ENCODE data around the gene NSF.

NSF gene

DNA sequence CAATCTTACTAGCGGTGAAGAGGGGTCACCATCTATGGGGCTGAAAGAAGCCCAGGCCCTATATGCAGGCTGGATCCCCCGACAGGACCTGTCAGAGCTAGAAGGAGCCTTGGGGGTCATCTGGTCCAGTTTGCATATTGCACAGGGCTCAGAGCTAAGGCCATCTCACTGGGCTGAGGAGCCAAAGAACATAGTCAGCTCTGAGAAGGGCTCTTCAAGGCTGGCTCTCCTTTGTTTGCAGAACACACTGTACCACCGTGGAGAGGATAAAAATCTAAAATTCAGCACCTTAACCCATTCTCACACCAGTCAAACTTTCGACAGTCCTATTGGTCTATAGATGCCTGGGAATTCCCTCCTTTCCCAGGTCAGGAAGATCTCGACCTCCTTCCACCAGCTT is 203.8 kb downstream of the NSF start:
- Histone ChIP-seq H3K4me3 (replicated peaks; ENCODE audit: insufficient read depth, low read length) (no peak overlapping the region), H3K27ac (replicated peaks) (no peak overlapping the region), H3K27me3 (ENCODE audit: insufficient read depth, poor library complexity, severe bottlenecking) (peaks cover 13% of the 10 kb centered on the region)
- DNase-seq (ENCODE audit: low read depth in 1 of 2, low spot score in 1 of 2): no peak
- no peak for TF ChIP-seq POLR2AphosphoS5 (IDR thresholded peaks at IDR 0.05; ENCODE audit: low read depth)
- TF ChIP-seq, protein P1, sequence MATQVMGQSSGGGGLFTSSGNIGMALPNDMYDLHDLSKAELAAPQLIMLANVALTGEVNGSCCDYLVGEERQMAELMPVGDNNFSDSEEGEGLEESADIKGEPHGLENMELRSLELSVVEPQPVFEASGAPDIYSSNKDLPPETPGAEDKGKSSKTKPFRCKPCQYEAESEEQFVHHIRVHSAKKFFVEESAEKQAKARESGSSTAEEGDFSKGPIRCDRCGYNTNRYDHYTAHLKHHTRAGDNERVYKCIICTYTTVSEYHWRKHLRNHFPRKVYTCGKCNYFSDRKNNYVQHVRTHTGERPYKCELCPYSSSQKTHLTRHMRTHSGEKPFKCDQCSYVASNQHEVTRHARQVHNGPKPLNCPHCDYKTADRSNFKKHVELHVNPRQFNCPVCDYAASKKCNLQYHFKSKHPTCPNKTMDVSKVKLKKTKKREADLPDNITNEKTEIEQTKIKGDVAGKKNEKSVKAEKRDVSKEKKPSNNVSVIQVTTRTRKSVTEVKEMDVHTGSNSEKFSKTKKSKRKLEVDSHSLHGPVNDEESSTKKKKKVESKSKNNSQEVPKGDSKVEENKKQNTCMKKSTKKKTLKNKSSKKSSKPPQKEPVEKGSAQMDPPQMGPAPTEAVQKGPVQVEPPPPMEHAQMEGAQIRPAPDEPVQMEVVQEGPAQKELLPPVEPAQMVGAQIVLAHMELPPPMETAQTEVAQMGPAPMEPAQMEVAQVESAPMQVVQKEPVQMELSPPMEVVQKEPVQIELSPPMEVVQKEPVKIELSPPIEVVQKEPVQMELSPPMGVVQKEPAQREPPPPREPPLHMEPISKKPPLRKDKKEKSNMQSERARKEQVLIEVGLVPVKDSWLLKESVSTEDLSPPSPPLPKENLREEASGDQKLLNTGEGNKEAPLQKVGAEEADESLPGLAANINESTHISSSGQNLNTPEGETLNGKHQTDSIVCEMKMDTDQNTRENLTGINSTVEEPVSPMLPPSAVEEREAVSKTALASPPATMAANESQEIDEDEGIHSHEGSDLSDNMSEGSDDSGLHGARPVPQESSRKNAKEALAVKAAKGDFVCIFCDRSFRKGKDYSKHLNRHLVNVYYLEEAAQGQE (IDR thresholded peaks at IDR 0.05; ENCODE audit: insufficient replicate concordance, low read depth): no peak
- no peak for TF ChIP-seq SPI1 (IDR thresholded peaks at IDR 0.05; ENCODE audit: borderline replicate concordance, low read depth)
- no peak for TF ChIP-seq GABPA (IDR thresholded peaks at IDR 0.05; ENCODE audit: low read depth)

DNA sequence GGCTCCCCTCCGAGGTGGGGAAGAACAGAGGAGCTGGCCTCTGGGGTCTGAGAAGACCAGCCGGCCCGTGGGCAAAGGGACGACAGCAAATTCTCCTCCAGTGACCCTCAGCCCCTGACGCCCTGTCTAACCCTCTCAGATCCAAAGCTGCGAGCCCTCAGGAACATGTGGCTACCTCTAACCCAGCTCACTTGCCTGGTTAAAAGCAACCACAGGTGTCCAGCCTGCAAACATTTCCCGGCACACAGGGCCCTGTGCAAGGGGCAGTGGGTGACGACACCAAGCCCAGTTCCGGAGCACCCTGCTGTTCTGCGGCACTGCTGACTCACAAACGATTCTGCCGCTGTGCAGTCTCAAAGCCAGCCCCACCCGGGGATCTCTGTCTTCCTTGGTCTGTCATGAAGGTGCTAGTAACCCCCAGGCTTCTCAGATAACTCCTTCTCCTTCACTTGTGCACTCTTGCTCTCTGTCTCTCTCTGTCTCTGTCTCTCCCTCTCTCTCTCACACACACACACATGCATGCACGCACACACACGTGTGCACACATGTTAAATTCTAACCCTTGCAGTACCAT is 205.0 kb downstream of the NSF start:
- Histone ChIP-seq H3K4me3 (replicated peaks; ENCODE audit: insufficient read depth, low read length) (no peak overlapping the region), H3K27me3 (ENCODE audit: insufficient read depth, poor library complexity, severe bottlenecking) (peaks cover 13% of the 10 kb centered on the region), H3K27ac (replicated peaks) (no peak overlapping the region)
- TF ChIP-seq POLR2AphosphoS5 (IDR thresholded peaks at IDR 0.05; ENCODE audit: low read depth) (no peak), SPI1 (IDR thresholded peaks at IDR 0.05; ENCODE audit: borderline replicate concordance, low read depth) (no peak), GABPA (IDR thresholded peaks at IDR 0.05; ENCODE audit: low read depth) (no peak), CTCF (IDR thresholded peaks at IDR 0.05; ENCODE audit: insufficient read depth, low read length) (no peak)
- TF ChIP-seq, protein P1 (IDR thresholded peaks at IDR 0.05; ENCODE audit: insufficient replicate concordance, low read depth): no peak
- no peak for DNase-seq (ENCODE audit: low read depth in 1 of 2, low spot score in 1 of 2)

- no peak for DNase-seq (ENCODE audit: low read depth in 1 of 2, low spot score in 1 of 2)
- peaks cover 11% of the 10 kb centered on the region for H3K27me3 ChIP-seq (ENCODE audit: insufficient read depth, poor library complexity, severe bottlenecking)
These were observed 205.6 kb downstream of the NSF start for GRCh38 chr17:46796084-46796483.

DNA sequence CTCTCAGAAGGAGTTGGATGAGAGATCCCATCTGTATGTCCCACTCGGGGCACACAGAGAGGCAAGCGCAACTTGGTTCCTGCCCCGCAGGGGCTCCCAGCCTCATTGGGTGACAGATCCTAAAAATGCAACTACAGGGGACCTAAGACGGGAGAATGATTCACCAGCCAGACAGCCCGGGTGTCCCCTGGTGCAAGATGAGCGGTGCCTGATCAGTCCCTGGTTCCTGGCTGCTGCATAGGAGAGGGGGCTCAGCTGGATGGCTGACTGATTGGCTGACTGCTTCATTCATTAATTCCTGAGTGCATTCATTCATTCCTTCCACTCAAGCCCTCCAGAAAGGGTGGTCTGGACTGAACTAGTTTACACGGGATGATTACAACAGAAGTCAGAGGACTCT is 206.1 kb downstream of the NSF start:
- Histone ChIP-seq H3K4me3 (replicated peaks; ENCODE audit: insufficient read depth, low read length) (no peak overlapping the region), H3K27ac (replicated peaks) (no peak overlapping the region), H3K27me3 (ENCODE audit: insufficient read depth, poor library complexity, severe bottlenecking) (peaks cover 11% of the 10 kb centered on the region)
- no peak for TF ChIP-seq POLR2AphosphoS5 (IDR thresholded peaks at IDR 0.05; ENCODE audit: low read depth)
- TF ChIP-seq CTCF (IDR thresholded peaks at IDR 0.05; ENCODE audit: insufficient read depth, low read length): no peak
- TF ChIP-seq, protein P1 (IDR thresholded peaks at IDR 0.05; ENCODE audit: insufficient replicate concordance, low read depth): no peak
- no peak for TF ChIP-seq SPI1 (IDR thresholded peaks at IDR 0.05; ENCODE audit: borderline replicate concordance, low read depth)
- no peak for TF ChIP-seq GABPA (IDR thresholded peaks at IDR 0.05; ENCODE audit: low read depth)
- DNase-seq (ENCODE audit: low read depth in 1 of 2, low spot score in 1 of 2): no peak

More at GRCh38 chr17:46796084-46796483, 205.6 kb downstream of the NSF start:
- H3K4me3 ChIP-seq (replicated peaks; ENCODE audit: insufficient read depth, low read length): no peak overlapping the region
- TF ChIP-seq SPI1 (IDR thresholded peaks at IDR 0.05; ENCODE audit: borderline replicate concordance, low read depth): no peak
- H3K27ac ChIP-seq (replicated peaks): no peak overlapping the region

All from HL-60 (cell line).